Peyer's patch (tissue), 4 donors: ENCODE results near the gene EP400.

Experiments
- POLR2A ChIP-seq, 2 donors: fragments of 450-650 bp; IDR thresholded peaks; one replicate each; pipeline ENCODE4 v1.5.1; 2017; ENCODE audit warnings: antibody characterized with exemption in 2 of 2, mild to moderate bottlenecking in 2 of 2, moderate library complexity in 2 of 2
- TF ChIP-seq, protein P1 (sequence below), 6 experiments: fragments of 450-650 bp in 4 of 6; fragments of 200-600 bp in 2 of 6; sonication (generic) in 1 of 6; IDR thresholded peaks; one replicate each; pipeline ENCODE4 v1.5.1; 2017 to 2019; ENCODE audit warnings: antibody characterized with exemption in 6 of 6, mild to moderate bottlenecking in 3 of 6, moderate library complexity in 1 of 6

- TF ChIP-seq, protein P1, sequence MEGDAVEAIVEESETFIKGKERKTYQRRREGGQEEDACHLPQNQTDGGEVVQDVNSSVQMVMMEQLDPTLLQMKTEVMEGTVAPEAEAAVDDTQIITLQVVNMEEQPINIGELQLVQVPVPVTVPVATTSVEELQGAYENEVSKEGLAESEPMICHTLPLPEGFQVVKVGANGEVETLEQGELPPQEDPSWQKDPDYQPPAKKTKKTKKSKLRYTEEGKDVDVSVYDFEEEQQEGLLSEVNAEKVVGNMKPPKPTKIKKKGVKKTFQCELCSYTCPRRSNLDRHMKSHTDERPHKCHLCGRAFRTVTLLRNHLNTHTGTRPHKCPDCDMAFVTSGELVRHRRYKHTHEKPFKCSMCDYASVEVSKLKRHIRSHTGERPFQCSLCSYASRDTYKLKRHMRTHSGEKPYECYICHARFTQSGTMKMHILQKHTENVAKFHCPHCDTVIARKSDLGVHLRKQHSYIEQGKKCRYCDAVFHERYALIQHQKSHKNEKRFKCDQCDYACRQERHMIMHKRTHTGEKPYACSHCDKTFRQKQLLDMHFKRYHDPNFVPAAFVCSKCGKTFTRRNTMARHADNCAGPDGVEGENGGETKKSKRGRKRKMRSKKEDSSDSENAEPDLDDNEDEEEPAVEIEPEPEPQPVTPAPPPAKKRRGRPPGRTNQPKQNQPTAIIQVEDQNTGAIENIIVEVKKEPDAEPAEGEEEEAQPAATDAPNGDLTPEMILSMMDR (IDR thresholded peaks at IDR 0.05) = no peak
- TF ChIP-seq POLR2A (IDR thresholded peaks at IDR 0.05) = no peak
Observed at GRCh38 chr12:132118876-132119275, 169.1 kb downstream of the EP400 start.
